ENCODE data around the gene TFDP3.

Gene TFDP3

GRCh38 chrX:133188631-133189030 is 29.5 kb downstream of the TFDP3 start:
- Histone ChIP-seq H3K9me3 (no peaks in the 10 kb centered on the region), H3K27ac (no peak overlapping the region), H3K27me3 (no peaks in the 10 kb centered on the region), H3K4me3 (ENCODE audit: low read depth in 1 of 2, low read length in 1 of 2) (no peak overlapping the region), H3K36me3 (no peaks in the 10 kb centered on the region), H3K4me1 (ENCODE audit: control insufficient read depth in 1 of 2, insufficient read depth in 1 of 2, low read depth in 1 of 2, low read length in 1 of 2) (no peaks in the 10 kb centered on the region)
- no peak for TF ChIP-seq CTCF (IDR thresholded peaks at IDR 0.05)

DNA sequence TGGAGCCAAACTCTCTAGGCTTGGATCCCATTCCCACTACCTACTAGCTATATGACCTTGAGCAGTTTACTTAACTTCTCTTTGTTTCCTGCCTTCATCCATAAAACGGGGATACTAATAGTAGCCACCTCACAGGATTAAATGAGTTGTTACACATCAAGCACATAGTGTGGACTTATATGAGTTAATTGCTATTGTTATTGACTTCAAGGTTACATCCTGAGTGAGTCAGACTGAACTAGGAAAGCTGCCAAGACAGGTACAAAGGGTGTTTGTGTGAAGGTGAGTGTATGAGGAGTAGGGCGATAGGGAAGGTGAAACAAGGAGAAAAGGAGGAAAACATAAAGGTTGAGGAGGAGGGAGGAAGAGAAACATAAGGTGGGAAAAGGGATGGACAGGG is 32.2 kb downstream of the TFDP3 start:
- Histone ChIP-seq H3K27ac (no peak overlapping the region), H3K4me1 (ENCODE audit: control insufficient read depth in 1 of 2, insufficient read depth in 1 of 2, low read depth in 1 of 2, low read length in 1 of 2) (no peaks in the 10 kb centered on the region), H3K9me3 (no peaks in the 10 kb centered on the region), H3K27me3 (no peaks in the 10 kb centered on the region), H3K36me3 (no peaks in the 10 kb centered on the region), H3K4me3 (ENCODE audit: low read depth in 1 of 2, low read length in 1 of 2) (no peak overlapping the region)
- no peak for TF ChIP-seq CTCF (IDR thresholded peaks at IDR 0.05)

GRCh38 chrX:133185119-133185518 is 33.0 kb downstream of the TFDP3 start:
- Histone ChIP-seq H3K27me3 (no peaks in the 10 kb centered on the region), H3K36me3 (no peaks in the 10 kb centered on the region), H3K4me1 (ENCODE audit: control insufficient read depth in 1 of 2, insufficient read depth in 1 of 2, low read depth in 1 of 2, low read length in 1 of 2) (no peaks in the 10 kb centered on the region), H3K27ac (no peak overlapping the region), H3K9me3 (no peaks in the 10 kb centered on the region), H3K4me3 (ENCODE audit: low read depth in 1 of 2, low read length in 1 of 2) (no peak overlapping the region)
- no peak for TF ChIP-seq CTCF (IDR thresholded peaks at IDR 0.05)

DNA sequence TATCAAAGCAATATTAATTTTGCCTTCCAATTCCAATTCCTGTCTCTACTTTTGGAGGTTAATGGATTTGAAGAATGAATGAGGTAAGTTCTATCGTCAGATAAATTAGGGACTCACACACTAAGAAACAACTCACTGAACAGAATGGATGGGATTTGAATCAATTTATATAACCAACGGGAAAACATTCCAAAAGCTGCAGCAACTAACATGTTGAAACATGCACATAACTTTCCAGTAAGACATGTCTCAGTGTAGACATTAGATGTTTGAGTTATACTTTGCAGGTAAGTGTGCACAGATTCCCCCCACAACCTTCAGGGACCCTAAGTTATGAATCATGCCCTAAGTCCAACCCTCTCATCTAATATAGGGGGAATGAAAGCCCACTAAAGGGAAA is 34.3 kb downstream of the TFDP3 start:
- no peaks in the 10 kb centered on the region for H3K4me1 ChIP-seq (ENCODE audit: control insufficient read depth in 1 of 2, insufficient read depth in 1 of 2, low read depth in 1 of 2, low read length in 1 of 2)
- H3K27ac ChIP-seq: no peak overlapping the region
- H3K4me3 ChIP-seq (ENCODE audit: low read depth in 1 of 2, low read length in 1 of 2): no peak overlapping the region
- H3K9me3 ChIP-seq: no peaks in the 10 kb centered on the region
- TF ChIP-seq CTCF (IDR thresholded peaks at IDR 0.05): no peak
- H3K36me3 ChIP-seq: no peaks in the 10 kb centered on the region
- no peaks in the 10 kb centered on the region for H3K27me3 ChIP-seq

- Histone ChIP-seq H3K27ac (no peak overlapping the region), H3K4me1 (ENCODE audit: control insufficient read depth in 1 of 2, insufficient read depth in 1 of 2, low read depth in 1 of 2, low read length in 1 of 2) (no peaks in the 10 kb centered on the region), H3K27me3 (no peaks in the 10 kb centered on the region), H3K4me3 (ENCODE audit: low read depth in 1 of 2, low read length in 1 of 2) (no peak overlapping the region), H3K36me3 (no peaks in the 10 kb centered on the region), H3K9me3 (no peaks in the 10 kb centered on the region)
- no peak for TF ChIP-seq CTCF (IDR thresholded peaks at IDR 0.05)
These were observed 38.7 kb downstream of the TFDP3 start for GRCh38 chrX:133179500-133179899.

DNA sequence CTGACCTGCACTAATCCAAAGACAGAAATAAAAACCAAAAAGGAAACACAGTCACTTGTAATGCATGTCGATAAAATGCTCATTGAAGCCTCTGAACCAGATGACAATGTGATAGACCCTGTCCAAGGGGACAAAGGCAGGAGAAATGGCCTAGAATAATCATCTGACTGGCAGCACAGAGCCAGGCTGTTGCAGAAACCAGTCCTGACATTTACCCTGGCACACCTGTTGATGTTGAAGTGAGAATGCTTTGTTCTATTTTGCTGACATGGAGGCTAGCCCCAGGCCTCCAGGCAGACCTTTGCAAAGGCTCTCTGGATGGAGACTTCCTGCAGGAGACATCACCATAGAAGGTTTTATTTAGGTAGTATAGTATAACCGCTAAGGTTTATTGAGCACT is 41.0 kb downstream of the TFDP3 start:
- no peaks in the 10 kb centered on the region for H3K27me3 ChIP-seq
- H3K9me3 ChIP-seq: no peaks in the 10 kb centered on the region
- no peak overlapping the region for H3K4me3 ChIP-seq (ENCODE audit: low read depth in 1 of 2, low read length in 1 of 2)
- H3K27ac ChIP-seq: no peak overlapping the region
- H3K36me3 ChIP-seq: no peaks in the 10 kb centered on the region
- TF ChIP-seq CTCF (IDR thresholded peaks at IDR 0.05): no peak
- no peaks in the 10 kb centered on the region for H3K4me1 ChIP-seq (ENCODE audit: control insufficient read depth in 1 of 2, insufficient read depth in 1 of 2, low read depth in 1 of 2, low read length in 1 of 2)
